ENCODE results near the gene IFT122.

DNA sequence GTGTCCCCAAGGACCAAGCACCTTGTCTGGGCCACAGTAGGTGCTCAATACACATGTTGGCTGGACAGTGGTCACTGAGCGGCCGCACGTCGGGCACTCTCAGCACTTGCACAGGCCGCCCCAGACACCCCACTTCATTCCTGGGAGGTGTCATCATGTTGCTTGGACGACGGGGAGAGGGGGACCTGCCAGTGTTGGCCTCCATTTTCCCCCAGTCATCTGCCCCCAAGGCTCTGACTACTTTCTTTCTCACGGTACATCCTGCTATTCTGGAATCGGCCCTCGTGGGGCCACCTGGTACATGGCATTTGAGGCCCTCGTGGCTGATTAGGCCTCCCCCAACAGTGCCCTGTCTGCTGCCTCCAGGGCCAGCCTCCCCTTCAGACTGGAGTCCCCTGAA lies 87.2 kb downstream of the IFT122 start:
- TF ChIP-seq POLR2A (IDR thresholded peaks at IDR 0.05): no peak
- TF ChIP-seq, protein P1, sequence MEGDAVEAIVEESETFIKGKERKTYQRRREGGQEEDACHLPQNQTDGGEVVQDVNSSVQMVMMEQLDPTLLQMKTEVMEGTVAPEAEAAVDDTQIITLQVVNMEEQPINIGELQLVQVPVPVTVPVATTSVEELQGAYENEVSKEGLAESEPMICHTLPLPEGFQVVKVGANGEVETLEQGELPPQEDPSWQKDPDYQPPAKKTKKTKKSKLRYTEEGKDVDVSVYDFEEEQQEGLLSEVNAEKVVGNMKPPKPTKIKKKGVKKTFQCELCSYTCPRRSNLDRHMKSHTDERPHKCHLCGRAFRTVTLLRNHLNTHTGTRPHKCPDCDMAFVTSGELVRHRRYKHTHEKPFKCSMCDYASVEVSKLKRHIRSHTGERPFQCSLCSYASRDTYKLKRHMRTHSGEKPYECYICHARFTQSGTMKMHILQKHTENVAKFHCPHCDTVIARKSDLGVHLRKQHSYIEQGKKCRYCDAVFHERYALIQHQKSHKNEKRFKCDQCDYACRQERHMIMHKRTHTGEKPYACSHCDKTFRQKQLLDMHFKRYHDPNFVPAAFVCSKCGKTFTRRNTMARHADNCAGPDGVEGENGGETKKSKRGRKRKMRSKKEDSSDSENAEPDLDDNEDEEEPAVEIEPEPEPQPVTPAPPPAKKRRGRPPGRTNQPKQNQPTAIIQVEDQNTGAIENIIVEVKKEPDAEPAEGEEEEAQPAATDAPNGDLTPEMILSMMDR (IDR thresholded peaks at IDR 0.05): no peak

Measured in testis (tissue), 2 donors.